HEK293 (cell line): ENCODE data around the gene N4BP2L1.

Experiments used
- CTCF ChIA-PET: fragments of 350-600 bp; formaldehyde crosslinking; extraction: SDS; loops from one replicate; lab custom pipeline; 2021; ENCODE audit warnings: antibody characterized with exemption; lab: Yijun Ruan, JAX
- POLR2A ChIA-PET: fragments of 300-600 bp; formaldehyde crosslinking; extraction: SDS; loops from one replicate; lab custom pipeline; 2020; ENCODE audit warnings: antibody characterized with exemption, inconsistent platforms; lab: Yijun Ruan, JAX
- H3K27ac ChIP-seq: fragments of 200-500 bp; sonication (Bioruptor generic); 2 replicates; pipeline ENCODE4 v1.5.1; 2014; ENCODE audit warnings: low read depth, low read length, control low read depth, inconsistent platforms; ENCODE audit errors: extremely low read depth
- H3K36me3 ChIP-seq, 2 experiments: fragments of 200-500 bp in 1 of 2; sonication (Bioruptor generic) in 1 of 2; 1 replicate in 1 of 2; 2 replicates in 1 of 2; pipeline ENCODE4 v1.5.1; 2014 to 2017; ENCODE audit warnings: inconsistent platforms in 2 of 2, low read length in 2 of 2; ENCODE audit not compliant: control insufficient read depth in 2 of 2, insufficient read depth in 1 of 2
- H3K4me1 ChIP-seq: fragments of 200-500 bp; sonication (Bioruptor generic); 2 replicates; pipeline ENCODE4 v1.5.1; 2014; ENCODE audit warnings: mild to moderate bottlenecking, low read length, inconsistent platforms; ENCODE audit not compliant: control insufficient read depth, insufficient read depth
- H3K4me3 ChIP-seq: 2 replicates; pipeline ENCODE4 v1.5.1; 2011; ENCODE audit warnings: low read depth, mild to moderate bottlenecking, control low read depth, low read length, moderate library complexity
- H3K9me3 ChIP-seq: fragments of 200-500 bp; sonication (Bioruptor generic); 2 replicates; pipeline ENCODE4 v1.5.1; 2014; ENCODE audit warnings: low read depth, low read length, inconsistent platforms; ENCODE audit not compliant: control insufficient read depth, insufficient read depth
- ATF2 ChIP-seq: fragments of 450-650 bp; formaldehyde crosslinking; IDR thresholded peaks from 2 replicates; pipeline ENCODE4 v1.5.1; 2016; ENCODE audit warnings: missing biosample characterization, missing genetic modification characterization, low read depth
- CTCF ChIP-seq: fragments of 450-650 bp; formaldehyde crosslinking; IDR thresholded peaks from 2 replicates; pipeline ENCODE4 v1.5.1; 2016; ENCODE audit warnings: missing biosample characterization, missing genetic modification characterization
- GFI1B ChIP-seq: fragments of 450-650 bp; formaldehyde crosslinking; IDR thresholded peaks from 2 replicates; pipeline ENCODE4 v1.5.1; 2016; ENCODE audit warnings: missing biosample characterization, missing genetic modification characterization
- HIC1 ChIP-seq: fragments of 450-650 bp; formaldehyde crosslinking; IDR thresholded peaks from 2 replicates; pipeline ENCODE4 v1.5.1; 2016; ENCODE audit warnings: missing biosample characterization, missing genetic modification characterization
- HOXD13 ChIP-seq: sonication (generic); formaldehyde crosslinking; IDR thresholded peaks from 2 replicates; pipeline ENCODE4 v1.8.0; 2022; ENCODE audit warnings: missing genetic modification reagents, borderline replicate concordance
- IKZF3 ChIP-seq: fragments of 450-650 bp; IDR thresholded peaks from 2 replicates; pipeline ENCODE4 v1.5.0; 2018; ENCODE audit warnings: missing biosample characterization, mild to moderate bottlenecking, missing genetic modification characterization, moderate library complexity
- KLF1 ChIP-seq: fragments of 450-650 bp; formaldehyde crosslinking; IDR thresholded peaks from 2 replicates; pipeline ENCODE4 v1.5.1; 2016; ENCODE audit warnings: missing biosample characterization, missing genetic modification characterization
- ZFP69B ChIP-seq: fragments of 450-650 bp; formaldehyde crosslinking; IDR thresholded peaks from 2 replicates; pipeline ENCODE4 v1.5.1; 2016; ENCODE audit warnings: missing biosample characterization, missing genetic modification characterization
- ZNF214 ChIP-seq: fragments of 450-650 bp; formaldehyde crosslinking; IDR thresholded peaks from 2 replicates; pipeline ENCODE4 v1.5.1; 2017; ENCODE audit warnings: missing biosample characterization, mild to moderate bottlenecking, missing genetic modification characterization, borderline replicate concordance
- ZNF391 ChIP-seq: fragments of 450-650 bp; formaldehyde crosslinking; IDR thresholded peaks from 2 replicates; pipeline ENCODE4 v1.5.1; 2016; ENCODE audit warnings: low read depth, missing biosample characterization, missing genetic modification characterization, borderline replicate concordance
- ZNF394 ChIP-seq: fragments of 450-650 bp; formaldehyde crosslinking; IDR thresholded peaks from 2 replicates; pipeline ENCODE4 v1.5.1; 2016; ENCODE audit warnings: missing biosample characterization, missing genetic modification characterization, mild to moderate bottlenecking, moderate library complexity, borderline replicate concordance
- ZNF473 ChIP-seq: fragments of 450-650 bp; formaldehyde crosslinking; IDR thresholded peaks from 2 replicates; pipeline ENCODE4 v1.5.1; 2017; ENCODE audit warnings: missing biosample characterization, missing genetic modification characterization
- ZNF514 ChIP-seq: fragments of 450-650 bp; formaldehyde crosslinking; IDR thresholded peaks from 2 replicates; pipeline ENCODE4 v1.5.1; 2016; ENCODE audit warnings: missing biosample characterization, missing genetic modification characterization
- ZNF548 ChIP-seq: fragments of 450-650 bp; formaldehyde crosslinking; IDR thresholded peaks from 2 replicates; pipeline ENCODE4 v1.5.1; 2016; ENCODE audit warnings: missing biosample characterization, missing genetic modification characterization
- ZNF701 ChIP-seq: fragments of 450-650 bp; formaldehyde crosslinking; IDR thresholded peaks from 2 replicates; pipeline ENCODE4 v1.5.1; 2016; ENCODE audit warnings: missing biosample characterization, missing genetic modification characterization
- ZNF777 ChIP-seq: fragments of 450-650 bp; formaldehyde crosslinking; IDR thresholded peaks from 2 replicates; pipeline ENCODE4 v1.5.1; 2017; ENCODE audit warnings: missing biosample characterization, missing genetic modification characterization, borderline replicate concordance
- ZSCAN4 ChIP-seq: fragments of 450-650 bp; formaldehyde crosslinking; IDR thresholded peaks from 2 replicates; pipeline ENCODE4 v1.5.1; 2017; ENCODE audit warnings: missing biosample characterization, missing genetic modification characterization
- TF ChIP-seq, protein P1 (sequence below): fragments of 450-650 bp; formaldehyde crosslinking; conservative IDR thresholded peaks from 2 replicates; pipeline ENCODE4 v1.5.1; 2016; ENCODE audit warnings: low read depth, missing biosample characterization, missing genetic modification characterization
- TF ChIP-seq, protein P2 (sequence below): fragments of 450-650 bp; formaldehyde crosslinking; IDR thresholded peaks from 2 replicates; pipeline ENCODE4 v1.5.1; 2016; ENCODE audit warnings: missing biosample characterization, missing genetic modification characterization

N4BP2L1 gene

GRCh38 chr13:32425158-32425557 lies 2.8 kb downstream of the N4BP2L1 start (continued):
- TF ChIP-seq, protein P1, sequence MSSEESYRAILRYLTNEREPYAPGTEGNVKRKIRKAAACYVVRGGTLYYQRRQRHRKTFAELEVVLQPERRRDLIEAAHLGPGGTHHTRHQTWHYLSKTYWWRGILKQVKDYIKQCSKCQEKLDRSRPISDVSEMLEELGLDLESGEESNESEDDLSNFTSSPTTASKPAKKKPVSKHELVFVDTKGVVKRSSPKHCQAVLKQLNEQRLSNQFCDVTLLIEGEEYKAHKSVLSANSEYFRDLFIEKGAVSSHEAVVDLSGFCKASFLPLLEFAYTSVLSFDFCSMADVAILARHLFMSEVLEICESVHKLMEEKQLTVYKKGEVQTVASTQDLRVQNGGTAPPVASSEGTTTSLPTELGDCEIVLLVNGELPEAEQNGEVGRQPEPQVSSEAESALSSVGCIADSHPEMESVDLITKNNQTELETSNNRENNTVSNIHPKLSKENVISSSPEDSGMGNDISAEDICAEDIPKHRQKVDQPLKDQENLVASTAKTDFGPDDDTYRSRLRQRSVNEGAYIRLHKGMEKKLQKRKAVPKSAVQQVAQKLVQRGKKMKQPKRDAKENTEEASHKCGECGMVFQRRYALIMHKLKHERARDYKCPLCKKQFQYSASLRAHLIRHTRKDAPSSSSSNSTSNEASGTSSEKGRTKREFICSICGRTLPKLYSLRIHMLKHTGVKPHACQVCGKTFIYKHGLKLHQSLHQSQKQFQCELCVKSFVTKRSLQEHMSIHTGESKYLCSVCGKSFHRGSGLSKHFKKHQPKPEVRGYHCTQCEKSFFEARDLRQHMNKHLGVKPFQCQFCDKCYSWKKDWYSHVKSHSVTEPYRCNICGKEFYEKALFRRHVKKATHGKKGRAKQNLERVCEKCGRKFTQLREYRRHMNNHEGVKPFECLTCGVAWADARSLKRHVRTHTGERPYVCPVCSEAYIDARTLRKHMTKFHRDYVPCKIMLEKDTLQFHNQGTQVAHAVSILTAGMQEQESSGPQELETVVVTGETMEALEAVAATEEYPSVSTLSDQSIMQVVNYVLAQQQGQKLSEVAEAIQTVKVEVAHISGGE (tag by site-specific recombination) = no peak
- TF ChIP-seq HOXD13 = no peak
- TF ChIP-seq IKZF3 (tag by site-specific recombination) = no peak
- no peak for TF ChIP-seq KLF1 (tag by site-specific recombination)
- no peak for TF ChIP-seq ZFP69B
- TF ChIP-seq ZSCAN4 (tag by site-specific recombination) = no peak
- TF ChIP-seq ZNF473 = no peak
- no peak for TF ChIP-seq CTCF (tag by site-specific recombination)
- TF ChIP-seq ATF2 (tag by site-specific recombination) = no peak
- TF ChIP-seq, all 188 proteins: peak for 0

DNA sequence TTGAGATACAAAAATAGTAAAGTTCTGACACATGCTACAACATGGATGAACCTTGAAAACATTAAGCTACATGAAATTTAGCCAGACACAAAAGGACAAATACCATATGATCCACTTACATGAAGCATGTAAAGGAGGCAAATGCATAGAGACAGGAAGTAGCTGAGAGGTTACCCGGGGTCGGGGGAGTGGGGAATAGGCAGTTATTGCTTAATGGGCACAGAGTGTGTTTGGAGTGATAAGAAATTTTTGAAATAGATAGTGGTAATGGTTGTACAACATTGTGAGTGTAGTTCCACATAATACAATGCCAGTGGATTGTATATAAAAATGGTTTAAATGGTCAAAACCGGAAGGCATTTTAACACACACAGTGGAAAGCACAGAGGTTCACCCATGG lies 4.3 kb downstream of the N4BP2L1 start:
- CTCF ChIA-PET = interaction anchor here (0.8 kb wide), 1 partner anchor 9 kb away, joined by 5 read pairs; no protein-coding TSS in a partner anchor
- Histone ChIP-seq H3K36me3 (no peaks in the 10 kb centered on the region), H3K9me3 (no peaks in the 10 kb centered on the region), H3K4me3 (no peak overlapping the region), H3K27ac (no peak overlapping the region), H3K4me1 (no peaks in the 10 kb centered on the region)
- TF ChIP-seq ZNF701 (tag by site-specific recombination) (no peak), ZNF548 (tag by site-specific recombination) (no peak), ZNF514 (tag by site-specific recombination) (no peak), ZNF214 (no peak), ZNF777 (tag by site-specific recombination) (no peak), GFI1B (tag by site-specific recombination) (no peak), ZNF391 (no peak), HIC1 (tag by site-specific recombination) (no peak), ZNF394 (no peak), ZFP69B (no peak)
- TF ChIP-seq, protein P2, sequence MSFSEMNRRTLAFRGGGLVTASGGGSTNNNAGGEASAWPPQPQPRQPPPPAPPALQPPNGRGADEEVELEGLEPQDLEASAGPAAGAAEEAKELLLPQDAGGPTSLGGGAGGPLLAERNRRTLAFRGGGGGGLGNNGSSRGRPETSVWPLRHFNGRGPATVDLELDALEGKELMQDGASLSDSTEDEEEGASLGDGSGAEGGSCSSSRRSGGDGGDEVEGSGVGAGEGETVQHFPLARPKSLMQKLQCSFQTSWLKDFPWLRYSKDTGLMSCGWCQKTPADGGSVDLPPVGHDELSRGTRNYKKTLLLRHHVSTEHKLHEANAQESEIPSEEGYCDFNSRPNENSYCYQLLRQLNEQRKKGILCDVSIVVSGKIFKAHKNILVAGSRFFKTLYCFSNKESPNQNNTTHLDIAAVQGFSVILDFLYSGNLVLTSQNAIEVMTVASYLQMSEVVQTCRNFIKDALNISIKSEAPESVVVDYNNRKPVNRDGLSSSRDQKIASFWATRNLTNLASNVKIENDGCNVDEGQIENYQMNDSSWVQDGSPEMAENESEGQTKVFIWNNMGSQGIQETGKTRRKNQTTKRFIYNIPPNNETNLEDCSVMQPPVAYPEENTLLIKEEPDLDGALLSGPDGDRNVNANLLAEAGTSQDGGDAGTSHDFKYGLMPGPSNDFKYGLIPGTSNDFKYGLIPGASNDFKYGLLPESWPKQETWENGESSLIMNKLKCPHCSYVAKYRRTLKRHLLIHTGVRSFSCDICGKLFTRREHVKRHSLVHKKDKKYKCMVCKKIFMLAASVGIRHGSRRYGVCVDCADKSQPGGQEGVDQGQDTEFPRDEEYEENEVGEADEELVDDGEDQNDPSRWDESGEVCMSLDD (tag by site-specific recombination) = no peak
- POLR2A ChIA-PET = no interaction called here
